ENCODE measurements around the gene PHTF2.
"Not testable (repeated sequence)": the region's sequence is repeated elsewhere in the genome, so short reads cannot be mapped to it uniquely, and the experiment has no call there.

GRCh38 chr7:77836425-77836824 lies 37.9 kb downstream of the PHTF2 start:
- TF ChIP-seq, protein P1, sequence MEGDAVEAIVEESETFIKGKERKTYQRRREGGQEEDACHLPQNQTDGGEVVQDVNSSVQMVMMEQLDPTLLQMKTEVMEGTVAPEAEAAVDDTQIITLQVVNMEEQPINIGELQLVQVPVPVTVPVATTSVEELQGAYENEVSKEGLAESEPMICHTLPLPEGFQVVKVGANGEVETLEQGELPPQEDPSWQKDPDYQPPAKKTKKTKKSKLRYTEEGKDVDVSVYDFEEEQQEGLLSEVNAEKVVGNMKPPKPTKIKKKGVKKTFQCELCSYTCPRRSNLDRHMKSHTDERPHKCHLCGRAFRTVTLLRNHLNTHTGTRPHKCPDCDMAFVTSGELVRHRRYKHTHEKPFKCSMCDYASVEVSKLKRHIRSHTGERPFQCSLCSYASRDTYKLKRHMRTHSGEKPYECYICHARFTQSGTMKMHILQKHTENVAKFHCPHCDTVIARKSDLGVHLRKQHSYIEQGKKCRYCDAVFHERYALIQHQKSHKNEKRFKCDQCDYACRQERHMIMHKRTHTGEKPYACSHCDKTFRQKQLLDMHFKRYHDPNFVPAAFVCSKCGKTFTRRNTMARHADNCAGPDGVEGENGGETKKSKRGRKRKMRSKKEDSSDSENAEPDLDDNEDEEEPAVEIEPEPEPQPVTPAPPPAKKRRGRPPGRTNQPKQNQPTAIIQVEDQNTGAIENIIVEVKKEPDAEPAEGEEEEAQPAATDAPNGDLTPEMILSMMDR (IDR thresholded peaks at IDR 0.05 in 2 of 3, conservative IDR thresholded peaks at IDR 0.05 in 1 of 3; ENCODE audit: borderline replicate concordance in 1 of 3, insufficient read depth in 1 of 3, low read depth in 2 of 3, low read length in 2 of 3) = not testable (repeated sequence)
- TF ChIP-seq MAX (IDR thresholded peaks at IDR 0.05); TCF7L2 (IDR thresholded peaks at IDR 0.05; ENCODE audit: borderline replicate concordance, extremely low read depth, insufficient read depth, insufficient read length); REST (IDR thresholded peaks at IDR 0.05; ENCODE audit: low read depth); ZNF274 (IDR thresholded peaks at IDR 0.05; ENCODE audit: low read depth, low read length): not testable (repeated sequence)

All from HCT116 (cell line).